IMR-90 (cell line): ENCODE data around the gene MCUB. TPM values are rescaled to one million over a fixed set of nuclear protein-coding genes. Genes with fewer than 3 reads are reported as not detected.

Experiments used
- MXI1 ChIP-seq: IDR thresholded peaks from 2 replicates; pipeline ENCODE4 v1.6.1; 2012; ENCODE audit warnings: low read depth, mild to moderate bottlenecking, low read length, moderate library complexity, borderline replicate concordance
- RFX5 ChIP-seq: IDR thresholded peaks from 2 replicates; pipeline ENCODE4 v1.8.0; 2012; ENCODE audit warnings: low read depth, mild to moderate bottlenecking, low read length, moderate library complexity
- microRNA-seq, 2 experiments: library from miRNA; stranded (forward) in 1 of 2; unstranded in 1 of 2; fragments of 10-50 nt in 1 of 2; fragments of <30 nt in 1 of 2; gene quantifications in 1 of 2; microRNA quantifications in 1 of 2; one replicate each; pipeline versions ENCODE3 to v1.1.0; 2013 to 2020; ENCODE audit not compliant: insufficient read depth in 1 of 2, insufficient read length in 1 of 2, unreplicated experiment in 1 of 2
- polyA plus RNA-seq, 3 experiments: library from polyadenylated mRNA; depleted of rRNA; stranded (reverse); fragments of >200 nt; gene quantifications; 2 replicates each; pipeline ENCODE4 v1.2.3, GENCODE V29; 2012; ENCODE audit warnings: low replicate concordance in 1 of 3
- small RNA-seq, 5 experiments: library from RNA; depleted of rRNA; stranded (forward); fragments of <200 nt; gene quantifications; one replicate each; pipeline ENCODE3, GENCODE V24; 2012
- total RNA-seq: library from RNA; depleted of rRNA; stranded (reverse); fragments of >200 nt; gene quantifications from 2 replicates; pipeline ENCODE4 v1.2.3, GENCODE V29; 2012; rRNA removed

Gene MCUB
- total and polyA plus RNA-seq, 2 of the 4 experiments (the other 2 are of a cell fraction) = 18.5 to 20.4 TPM

- TF ChIP-seq RFX5 (no peak), MXI1 (no peak)
Measured at GRCh38 chr4:109735566-109736365, 175.7 kb downstream of the MCUB start (continued).

Small RNA genes within 50 kb of the gene (microRNA-seq; reads per million reads assigned to microRNA genes)
- not detected for gene HIGD1AP14 (ENCODE audit: insufficient read depth, insufficient read length)

Small RNA genes within 50 kb of the gene (small RNA-seq; reads per million reads assigned to genes)
- 0 reads per million in 5 experiments for gene HIGD1AP14

Other genes starting within 250 kb of the MCUB start
- gene SEC24B, start 126.4 kb upstream of the MCUB start, total RNA-seq = 19.0 and 19.4 TPM in 2 replicates
- gene SEC24B, start 126.4 kb upstream of the MCUB start, polyA plus RNA-seq (2012; rRNA removed) = 27.4 and 28.3 TPM in 2 replicates
- gene CASP6, start 143.2 kb downstream of the MCUB start, total RNA-seq = 44.1 and 45.0 TPM in 2 replicates
- gene CASP6, start 143.2 kb downstream of the MCUB start, polyA plus RNA-seq (2012; rRNA removed) = 19.8 and 25.0 TPM in 2 replicates
- 8.9 and 17.4 TPM in 2 replicates for gene PLA2G12A, start 169.8 kb downstream of the MCUB start, total RNA-seq
- 10.3 and 12.0 TPM in 2 replicates for gene PLA2G12A, start 169.8 kb downstream of the MCUB start, polyA plus RNA-seq (2012; rRNA removed)
- 0.18 and 0.28 TPM in 2 replicates for gene CFI, start 241.8 kb downstream of the MCUB start, total RNA-seq
- 0.10 and 0.12 TPM in 2 replicates for gene CFI, start 241.8 kb downstream of the MCUB start, polyA plus RNA-seq (2012; rRNA removed)